ENCODE results near the gene BCL2L1. TPM values are rescaled to one million over a fixed set of nuclear protein-coding genes. Genes with fewer than 3 reads are reported as not detected.
A peak's percentile ranks its signal among the peaks of the same experiment; 100 is the strongest.

The BCL2L1 gene
- total and polyA plus RNA-seq, 10 of the 15 experiments (the other 5 are each of a cell fraction or from before 2014, with no cell fraction given), result 0.63 to 67.7 (median 43.6) TPM

- ChIA-PET CTCF (interaction anchor here (0.6 to 4.1 kb wide), 7 partner anchors 10 to 127 kb away, joined by 3 to 28 read pairs (median 11); no protein-coding TSS in a partner anchor), POLR2A (interaction anchor here (0.6 to 1.7 kb wide), 7 partner anchors 8 to 134 kb away, joined by 3 to 8 read pairs (median 3); partner anchors contain the start of gene ID1), RAD21 (ENCODE audit: unreplicated experiment) (interaction anchor here (0.5 to 2.9 kb wide), 8 partner anchors 9 to 553 kb away, joined by 3 to 22 read pairs (median 5); no protein-coding TSS in a partner anchor), SMC1A (ENCODE audit: uncharacterized antibody, unreplicated experiment) (interaction anchor here (0.9 to 3.4 kb wide), 4 partner anchors 15 to 78 kb away, joined by 4 to 14 read pairs (median 6); no protein-coding TSS in a partner anchor)
- WGBS (ENCODE audit: insufficient coverage, insufficient replicate concordance, low lambda C conversion rate, missing lambda C conversion rate), result 2% methylated on average over 51 of the region's 54 CpGs
- peak within 1 kb of the TSS; percentile 77 for H3K27ac ChIP-seq (ENCODE audit: control insufficient read depth, insufficient read depth)
- peaks cover 0 to 2% of the 10 kb centered on the region in 2 experiments; a peak in 1 of 4 replicates for H3K36me3 ChIP-seq (ENCODE audit: control insufficient read depth in 2 of 2, insufficient read depth in 2 of 2, low read length in 1 of 2)
- in situ Hi-C loops (cut with MboI), result no loop called here
- no peaks in the 10 kb centered on the region for H3K27me3 ChIP-seq (replicated peaks in 1 of 2; ENCODE audit: control insufficient read depth in 2 of 2, insufficient read depth in 2 of 2, low read length in 1 of 2)
- no peaks in the 10 kb centered on the region for H4K20me1 ChIP-seq (ENCODE audit: control insufficient read depth, insufficient read depth)
- ATAC-seq, result peak; percentile 98
- peak; percentile 78 for FAIRE-seq
- intact Hi-C loops (cut with micrococcal nuclease; ENCODE audit: unreplicated experiment), result no loop called here
- peak within 1 kb of the TSS; percentile 86 for H3K4me2 ChIP-seq (ENCODE audit: control insufficient read depth, insufficient read depth)
- peak within 1 kb of the TSS; percentile 89 for H3K4me3 ChIP-seq
- peaks cover 44% of the 10 kb centered on the region for H3K79me2 ChIP-seq (ENCODE audit: control insufficient read depth, insufficient read depth, low read length)
- BruUV-seq (replicated peaks), result no TSS peak
- H3K4me1 ChIP-seq (ENCODE audit: control insufficient read depth, insufficient read depth, low read length), result no peaks in the 10 kb centered on the region
- H3K9me3 ChIP-seq (replicated peaks; ENCODE audit: control insufficient read depth, insufficient read depth, low read length), result no peaks in the 10 kb centered on the region
- DNase-seq (ENCODE audit: low read depth, low spot score), result peak; percentile 88
- peak within 1 kb of the TSS; percentile 93 for H2AFZ ChIP-seq (ENCODE audit: control insufficient read depth, low read depth, low read length)
- H3K9ac ChIP-seq (ENCODE audit: control insufficient read depth, insufficient read depth, low read length), result peak within 1 kb of the TSS; percentile 88
- TF ChIP-seq ZNF207 (IDR thresholded peaks at IDR 0.05; ENCODE audit: borderline replicate concordance) (no peak), SREBF1 (IDR thresholded peaks at IDR 0.05; ENCODE audit: low read length) (no peak), NBN (IDR thresholded peaks at IDR 0.05) (no peak), BACH1 (IDR thresholded peaks at IDR 0.05; ENCODE audit: borderline replicate concordance) (no peak), FOS (IDR thresholded peaks at IDR 0.05; ENCODE audit: borderline replicate concordance, extremely low read depth, insufficient read length) (peak; percentile 84), ATF7 (IDR thresholded peaks at IDR 0.05; ENCODE audit: low read depth) (no peak), TCF3 (IDR thresholded peaks at IDR 0.05; ENCODE audit: borderline replicate concordance, insufficient read depth, low read depth, low read length) (no peak), ELK1 (IDR thresholded peaks at IDR 0.05; ENCODE audit: low read depth, low read length) (peak; percentile 58; the same call in 1 of the 2 replicates), PAX8 (IDR thresholded peaks at IDR 0.05) (no peak), ZNF24 (IDR thresholded peaks at IDR 0.05) (no peak), SRF (IDR thresholded peaks at IDR 0.05; ENCODE audit: low read depth in 2 of 2, low read length in 2 of 2) (no peak), GATAD2B (conservative IDR thresholded peaks at IDR 0.05; ENCODE audit: low read depth) (0 out of 2 replicates have a peak, but pooled peaks have one; percentile 34), IKZF2 (IDR thresholded peaks at IDR 0.05) (peak; percentile 29 to 70; a peak in 2 of 4 replicates), NKRF (conservative IDR thresholded peaks at IDR 0.05) (peak; percentile 99), ZNF217 (IDR thresholded peaks at IDR 0.05) (no peak), ASH2L (IDR thresholded peaks at IDR 0.05; ENCODE audit: borderline replicate concordance, low read depth) (no peak), MLLT1 (IDR thresholded peaks at IDR 0.05) (no peak), SPI1 (IDR thresholded peaks at IDR 0.05; ENCODE audit: borderline replicate concordance, insufficient read depth, low read depth, low read length) (peak; percentile 14; the same call in 1 of the 2 replicates), SMC3 (IDR thresholded peaks at IDR 0.05; ENCODE audit: borderline replicate concordance, low read length) (no peak), MEF2A (IDR thresholded peaks at IDR 0.05; ENCODE audit: insufficient read depth, low read depth, low read length) (no peak)
Observed at GRCh38 chr20:31738729-31739549, 16.3 kb upstream of the BCL2L1 start, which contains the start of gene TPX2. Gene TPX2 (plus strand): TSS chr20:31739290. CDS start chr20:31757477, 18,187 bp downstream.
